SK-N-SH (cell line): ENCODE measurements around the gene D2HGDH. TPM values are rescaled to one million over a fixed set of nuclear protein-coding genes. Genes with fewer than 3 reads are reported as not detected.
A peak's percentile ranks its signal among the peaks of the same experiment; 100 is the strongest.

Experiments
- CTCF ChIA-PET: fragments of 300-600, 350-600 bp; formaldehyde crosslinking; extraction: SDS; loops from one replicate; lab custom pipeline; 2021; lab: Yijun Ruan, JAX
- POLR2A ChIA-PET: fragments of 350-600 bp; sonication (Branson Sonifier 250); formaldehyde crosslinking; extraction: SDS; loops from one replicate; lab custom pipeline; 2020; ENCODE audit warnings: antibody characterized with exemption, inconsistent platforms; lab: Yijun Ruan, JAX
- DNase-seq: peaks from one replicate; pipeline ENCODE4 v3.0.0; 2012
- H2AFZ ChIP-seq: fragments of 200-600 bp; sonication (generic); 2 replicates; pipeline ENCODE4 v1.8.1; 2016; ENCODE audit warnings: antibody characterized with exemption, mild to moderate bottlenecking, low read depth
- H3F3A ChIP-seq: fragments of 200-600 bp; sonication (generic); replicated peaks from 2 replicates; pipeline ENCODE3; 2016; ENCODE audit warnings: antibody characterized with exemption, mild to moderate bottlenecking; ENCODE audit not compliant: insufficient read depth
- H3K27ac ChIP-seq, 2 experiments: fragments of 200-500 bp in 1 of 2; fragments of 200-600 bp in 1 of 2; sonication (Bioruptor generic) in 1 of 2; sonication (generic), shearing (Covaris generic) in 1 of 2; 2 replicates each; pipeline versions ENCODE4 v1.5.1 to v1.6.1; 2014 to 2016; ENCODE audit warnings: low read depth in 2 of 2, inconsistent platforms in 1 of 2, low read length in 1 of 2, mild to moderate bottlenecking in 1 of 2, mixed read lengths in 1 of 2
- H3K27me3 ChIP-seq: fragments of 200-600 bp; sonication (generic), shearing (Covaris generic); 2 replicates; pipeline ENCODE4 v1.6.1; 2016; ENCODE audit warnings: mixed run types; ENCODE audit not compliant: insufficient read depth
- H3K36me3 ChIP-seq, 2 experiments: fragments of 200-500 bp in 1 of 2; fragments of 200-600 bp in 1 of 2; sonication (Bioruptor generic) in 1 of 2; sonication (generic) in 1 of 2; replicated peaks in 1 of 2; 2 replicates each; pipeline versions ENCODE3 to v1.5.1; 2014 to 2016; ENCODE audit warnings: low read length in 1 of 2, mild to moderate bottlenecking in 1 of 2; ENCODE audit not compliant: insufficient read depth in 2 of 2, control insufficient read depth in 1 of 2
- H3K4me1 ChIP-seq, 2 experiments: fragments of 200-500 bp in 1 of 2; fragments of 200-600 bp in 1 of 2; sonication (Bioruptor generic) in 1 of 2; sonication (generic), shearing (Covaris generic) in 1 of 2; 2 replicates each; pipeline versions ENCODE4 v1.5.1 to v1.6.1; 2014 to 2016; ENCODE audit warnings: low read depth in 1 of 2, low read length in 1 of 2, mixed run types in 1 of 2; ENCODE audit not compliant: insufficient read depth in 2 of 2, control insufficient read depth in 1 of 2
- H3K4me2 ChIP-seq: fragments of 200-600 bp; sonication (generic), shearing (Covaris generic); 2 replicates; pipeline ENCODE4 v1.6.1; 2017; ENCODE audit warnings: mixed run types
- H3K4me3 ChIP-seq, 2 experiments: fragments of 200-500 bp in 1 of 2; fragments of 200-600 bp in 1 of 2; sonication (Bioruptor generic) in 1 of 2; sonication (generic), shearing (Covaris generic) in 1 of 2; 2 replicates each; pipeline versions ENCODE4 v1.5.1 to v1.8.1; 2014 to 2016; ENCODE audit warnings: low read depth in 2 of 2, inconsistent platforms in 1 of 2, low read length in 1 of 2, mild to moderate bottlenecking in 1 of 2, mixed read lengths in 1 of 2, moderate library complexity in 1 of 2
- H3K79me2 ChIP-seq: fragments of 200-600 bp; sonication (generic); 2 replicates; pipeline ENCODE4 v1.8.1; 2017; ENCODE audit warnings: mild to moderate bottlenecking; ENCODE audit not compliant: insufficient read depth
- H3K9ac ChIP-seq: fragments of 200-600 bp; sonication (generic); 2 replicates; pipeline ENCODE4 v1.6.1; 2017; ENCODE audit warnings: mixed run types
- H3K9me2 ChIP-seq: fragments of 200-600 bp; sonication (generic); 2 replicates; pipeline ENCODE4 v1.6.1; 2017; ENCODE audit warnings: mixed run types
- H3K9me3 ChIP-seq: fragments of 200-600 bp; sonication (generic); 2 replicates; pipeline ENCODE4 v1.6.1; 2017; ENCODE audit warnings: mixed run types, mild to moderate bottlenecking, moderate library complexity
- H4K20me1 ChIP-seq: fragments of 200-600 bp; sonication (generic); 2 replicates; pipeline ENCODE4 v1.6.1; 2017; ENCODE audit warnings: mild to moderate bottlenecking, mixed run types; ENCODE audit not compliant: insufficient read depth
- CHD2 ChIP-seq: fragments of 150-350 bp; IDR thresholded peaks from 2 replicates; pipeline ENCODE4 v1.6.1; 2018; ENCODE audit warnings: low read length; ENCODE audit not compliant: partially characterized antibody
- EZH2phosphoT487 ChIP-seq: fragments of 200-600 bp; sonication (generic); IDR thresholded peaks from 2 replicates; pipeline ENCODE4 v1.6.1; 2017; ENCODE audit warnings: low read depth, mixed run types, mild to moderate bottlenecking, antibody characterized with exemption, moderate library complexity, borderline replicate concordance
- FOXM1 ChIP-seq: IDR thresholded peaks from 2 replicates; pipeline ENCODE4 v1.4.0; 2012; ENCODE audit warnings: low read depth, mild to moderate bottlenecking
- GABPA ChIP-seq: IDR thresholded peaks from 2 replicates; pipeline ENCODE4 v1.4.0; 2012; ENCODE audit warnings: low read depth, mild to moderate bottlenecking
- MEF2A ChIP-seq: IDR thresholded peaks from 2 replicates; pipeline ENCODE4 v1.4.0; 2012; ENCODE audit warnings: low read depth, borderline replicate concordance
- NFIC ChIP-seq: IDR thresholded peaks from 2 replicates; pipeline ENCODE4 v1.4.0; 2012; ENCODE audit warnings: borderline replicate concordance
- NRF1 ChIP-seq: IDR thresholded peaks from 2 replicates; pipeline ENCODE4 v1.6.1; 2012; ENCODE audit warnings: low read depth, mild to moderate bottlenecking, low read length
- POLR2AphosphoS5 ChIP-seq: IDR thresholded peaks from 2 replicates; pipeline ENCODE4 v1.6.1; 2012; ENCODE audit warnings: low read depth, low read length
- RAD21 ChIP-seq: IDR thresholded peaks from 2 replicates; pipeline ENCODE4 v1.6.1; 2012; ENCODE audit warnings: mild to moderate bottlenecking, low read length
- RFX5 ChIP-seq: IDR thresholded peaks from 2 replicates; pipeline ENCODE4 v1.6.1; 2012; ENCODE audit warnings: mild to moderate bottlenecking, improper control_type of control experiment, low read length
- SIN3A ChIP-seq: IDR thresholded peaks from 2 replicates; pipeline ENCODE4 v1.6.1; 2012; ENCODE audit warnings: low read depth, mild to moderate bottlenecking, low read length, moderate library complexity, borderline replicate concordance
- SMC3 ChIP-seq: IDR thresholded peaks from 2 replicates; pipeline ENCODE4 v1.6.1; 2012; ENCODE audit warnings: low read depth, low read length, improper control_type of control experiment
- TEAD4 ChIP-seq: IDR thresholded peaks from 2 replicates; pipeline ENCODE4 v1.4.0; 2012; ENCODE audit warnings: mild to moderate bottlenecking, borderline replicate concordance; ENCODE audit not compliant: insufficient read depth
- WGBS: methylation state at CpG from one replicate; pipeline ENCODE4 v1.1.6; 2017; ENCODE audit warnings: low lambda C conversion rate; 5-methylcytosine and 5-hydroxymethylcytosine counted together
- polyA plus RNA-seq, 3 experiments: library from polyadenylated mRNA; depleted of rRNA; stranded (reverse); fragments of >200 nt; gene quantifications; 2 replicates each; pipeline ENCODE4 v1.2.3, GENCODE V29; 2012
- TF ChIP-seq, protein P1 (sequence below): fragments of 200-600 bp; sonication (generic); IDR thresholded peaks from 2 replicates; pipeline ENCODE4 v1.6.1; 2017; ENCODE audit warnings: antibody characterized with exemption, mild to moderate bottlenecking, moderate library complexity
- TF ChIP-seq, protein P2 (sequence below): IDR thresholded peaks from 2 replicates; pipeline ENCODE4; 2012
- TF ChIP-seq, protein P3 (sequence below): IDR thresholded peaks from 2 replicates; pipeline ENCODE4 v1.4.0; 2012; ENCODE audit warnings: low read depth

The D2HGDH gene
- polyA plus RNA-seq, 1 of the 3 experiments (the other 2 are of a cell fraction) = 36.3 TPM

DNA sequence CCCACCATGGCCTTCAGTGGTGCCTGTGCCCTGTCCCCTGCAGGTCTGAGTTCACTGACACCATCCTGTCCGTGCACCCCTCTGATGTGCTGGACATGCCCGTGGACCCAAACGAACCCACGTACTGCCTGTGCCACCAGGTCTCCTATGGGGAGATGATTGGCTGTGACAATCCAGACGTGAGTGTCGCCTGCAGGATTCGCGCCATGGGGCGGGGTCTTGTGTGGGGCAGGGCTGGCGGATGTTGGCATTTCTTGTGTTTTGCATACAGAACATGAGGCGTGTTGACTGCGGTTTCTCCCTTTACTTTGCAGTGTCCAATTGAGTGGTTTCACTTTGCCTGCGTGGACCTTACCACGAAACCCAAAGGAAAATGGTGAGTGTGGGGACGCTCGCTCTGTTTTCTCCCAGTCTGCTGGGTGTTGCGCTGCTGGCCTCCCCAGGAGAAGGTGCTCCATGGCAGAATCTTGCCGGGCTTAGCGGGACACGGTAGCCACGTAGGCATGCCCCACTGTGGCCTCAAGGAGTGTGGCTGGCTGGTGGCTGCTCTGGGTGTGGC lies 11.5 kb upstream of the D2HGDH start (continued):
- TF ChIP-seq, protein P1, sequence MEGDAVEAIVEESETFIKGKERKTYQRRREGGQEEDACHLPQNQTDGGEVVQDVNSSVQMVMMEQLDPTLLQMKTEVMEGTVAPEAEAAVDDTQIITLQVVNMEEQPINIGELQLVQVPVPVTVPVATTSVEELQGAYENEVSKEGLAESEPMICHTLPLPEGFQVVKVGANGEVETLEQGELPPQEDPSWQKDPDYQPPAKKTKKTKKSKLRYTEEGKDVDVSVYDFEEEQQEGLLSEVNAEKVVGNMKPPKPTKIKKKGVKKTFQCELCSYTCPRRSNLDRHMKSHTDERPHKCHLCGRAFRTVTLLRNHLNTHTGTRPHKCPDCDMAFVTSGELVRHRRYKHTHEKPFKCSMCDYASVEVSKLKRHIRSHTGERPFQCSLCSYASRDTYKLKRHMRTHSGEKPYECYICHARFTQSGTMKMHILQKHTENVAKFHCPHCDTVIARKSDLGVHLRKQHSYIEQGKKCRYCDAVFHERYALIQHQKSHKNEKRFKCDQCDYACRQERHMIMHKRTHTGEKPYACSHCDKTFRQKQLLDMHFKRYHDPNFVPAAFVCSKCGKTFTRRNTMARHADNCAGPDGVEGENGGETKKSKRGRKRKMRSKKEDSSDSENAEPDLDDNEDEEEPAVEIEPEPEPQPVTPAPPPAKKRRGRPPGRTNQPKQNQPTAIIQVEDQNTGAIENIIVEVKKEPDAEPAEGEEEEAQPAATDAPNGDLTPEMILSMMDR = no peak
- no peak for TF ChIP-seq FOXM1
- no peak for TF ChIP-seq NRF1
- TF ChIP-seq RFX5 = no peak

DNA sequence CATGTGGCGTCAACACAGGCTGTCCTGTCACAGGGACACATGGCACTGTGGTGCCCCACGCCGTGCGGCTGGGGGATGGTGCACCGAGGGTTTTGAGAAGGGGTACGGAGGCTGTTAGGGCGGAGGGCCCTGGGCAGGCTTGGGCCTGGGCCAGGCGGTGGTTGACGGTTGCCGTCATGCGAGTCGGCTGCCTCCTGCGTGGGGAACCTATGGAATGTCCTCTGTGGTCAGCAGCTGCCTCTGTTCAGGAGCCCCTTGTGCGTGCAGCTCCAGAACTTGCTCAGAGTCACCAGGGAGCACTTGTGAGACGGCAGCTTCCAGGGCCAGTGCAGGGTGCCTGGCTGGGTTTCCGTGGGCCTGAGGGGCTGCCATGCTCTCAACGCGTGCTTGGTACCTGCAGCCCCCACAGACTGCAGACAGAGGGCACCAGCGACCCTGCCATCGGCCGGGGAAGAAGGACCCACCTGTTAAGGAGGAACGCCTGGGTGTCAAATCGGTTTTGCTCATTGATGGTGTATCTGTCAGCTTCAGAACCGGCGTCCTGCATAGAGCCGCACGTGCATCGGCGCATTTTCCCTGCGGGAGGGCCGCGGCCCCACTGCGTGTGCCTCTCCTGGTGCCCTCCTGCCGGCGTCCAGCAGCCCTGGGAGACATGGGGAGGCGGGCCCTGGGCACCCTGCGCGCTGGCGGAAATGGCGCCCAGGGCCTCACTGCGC lies 10.0 kb upstream of the D2HGDH start:
- no peak overlapping the region for H3K9ac ChIP-seq
- no peaks in the 10 kb centered on the region for H4K20me1 ChIP-seq
- no peak overlapping the region for H3K27ac ChIP-seq
- H3K36me3 ChIP-seq = peaks cover 16 to 38% of the 10 kb centered on the region in 2 experiments
- H3K4me3 ChIP-seq = no peak overlapping the region
- DNase-seq = peak; percentile 66
- H3K79me2 ChIP-seq = no peaks in the 10 kb centered on the region
- peaks cover 0 to 2% of the 10 kb centered on the region in 2 experiments; a peak in 1 of 4 replicates for H3K4me1 ChIP-seq
- TF ChIP-seq RAD21 (peak; percentile 53), SMC3 (peak; percentile 26; the same call in 1 of the 2 replicates), NFIC (no peak)
- WGBS = 97% methylated on average over 16 of the region's 41 CpGs
- H3K27me3 ChIP-seq = no peaks in the 10 kb centered on the region
- no peak overlapping the region for H3K4me2 ChIP-seq
- ChIA-PET CTCF (interaction anchor here (0.9 to 2.7 kb wide), 6 partner anchors 9 to 146 kb away, joined by 3 to 11 read pairs (median 4); partner anchors contain the start of genes D2HGDH and ING5), POLR2A (no interaction called here)
- H3F3A ChIP-seq = no peaks in the 10 kb centered on the region
- H2AFZ ChIP-seq = no peak overlapping the region
- no peaks in the 10 kb centered on the region for H3K9me2 ChIP-seq
- no peaks in the 10 kb centered on the region for H3K9me3 ChIP-seq

DNA sequence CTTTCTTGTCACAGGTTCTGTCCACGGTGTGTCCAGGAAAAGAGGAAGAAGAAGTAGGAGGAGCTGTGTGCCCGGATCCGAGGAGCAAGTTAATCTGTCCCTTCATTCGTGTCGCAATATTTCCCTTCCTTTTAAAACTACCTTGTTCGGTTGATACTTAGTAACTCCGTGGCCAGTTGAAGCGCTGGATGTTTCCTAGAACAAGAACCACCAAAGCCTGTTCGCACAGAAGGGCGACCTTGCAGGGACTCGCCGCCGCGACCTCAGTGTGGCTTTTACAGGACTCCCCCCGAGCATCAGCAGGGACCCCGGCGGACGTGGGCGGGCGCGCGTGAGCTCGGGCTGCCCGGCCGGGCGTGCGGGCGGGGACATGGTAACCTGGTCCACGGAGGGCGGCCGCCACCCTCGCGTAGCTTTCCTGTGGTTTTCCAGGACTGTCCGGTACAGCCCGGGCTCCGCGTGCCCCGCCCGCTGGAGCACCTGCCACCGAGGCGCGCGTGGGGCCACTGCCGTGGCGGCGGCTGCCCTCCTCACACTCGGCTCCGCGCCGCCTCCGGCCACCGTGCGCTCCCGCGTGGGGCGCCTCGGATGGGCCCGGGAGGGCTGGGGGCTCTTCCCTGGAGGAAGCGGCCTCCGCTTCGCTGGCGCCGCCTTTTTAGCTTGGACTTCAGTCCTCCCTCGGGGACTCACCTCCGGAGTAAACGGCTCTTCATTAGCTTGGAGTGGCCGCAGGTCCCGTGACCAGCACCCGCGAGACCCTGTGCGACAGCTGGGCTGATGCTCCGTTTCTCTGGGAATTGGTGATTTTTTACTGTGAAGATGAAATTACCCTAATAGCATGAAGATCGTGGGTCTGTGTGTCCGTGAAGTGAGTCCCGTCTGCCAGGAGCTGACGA lies 9.2 kb upstream of the D2HGDH start:
- Histone ChIP-seq H3K9ac (no peak overlapping the region), H3K36me3 (peaks cover 16 to 32% of the 10 kb centered on the region in 2 experiments), H3K9me3 (no peaks in the 10 kb centered on the region), H3K4me3 (no peak overlapping the region), H3K4me1 (peaks cover 0 to 2% of the 10 kb centered on the region in 2 experiments; a peak in 1 of 4 replicates), H3K27me3 (no peaks in the 10 kb centered on the region), H4K20me1 (no peaks in the 10 kb centered on the region), H3K27ac (no peak overlapping the region), H2AFZ (no peak overlapping the region), H3K4me2 (no peak overlapping the region), H3K79me2 (no peaks in the 10 kb centered on the region), H3F3A (no peaks in the 10 kb centered on the region), H3K9me2 (no peaks in the 10 kb centered on the region)
- TF ChIP-seq MEF2A (no peak), CHD2 (no peak), NRF1 (no peak), TEAD4 (no peak), SIN3A (no peak), GABPA (no peak), POLR2AphosphoS5 (no peak), EZH2phosphoT487 (no peak)
- TF ChIP-seq, protein P2, sequence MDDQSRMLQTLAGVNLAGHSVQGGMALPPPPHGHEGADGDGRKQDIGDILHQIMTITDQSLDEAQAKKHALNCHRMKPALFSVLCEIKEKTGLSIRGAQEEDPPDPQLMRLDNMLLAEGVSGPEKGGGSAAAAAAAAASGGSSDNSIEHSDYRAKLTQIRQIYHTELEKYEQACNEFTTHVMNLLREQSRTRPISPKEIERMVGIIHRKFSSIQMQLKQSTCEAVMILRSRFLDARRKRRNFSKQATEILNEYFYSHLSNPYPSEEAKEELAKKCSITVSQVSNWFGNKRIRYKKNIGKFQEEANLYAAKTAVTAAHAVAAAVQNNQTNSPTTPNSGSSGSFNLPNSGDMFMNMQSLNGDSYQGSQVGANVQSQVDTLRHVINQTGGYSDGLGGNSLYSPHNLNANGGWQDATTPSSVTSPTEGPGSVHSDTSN = no peak
- TF ChIP-seq, protein P3, sequence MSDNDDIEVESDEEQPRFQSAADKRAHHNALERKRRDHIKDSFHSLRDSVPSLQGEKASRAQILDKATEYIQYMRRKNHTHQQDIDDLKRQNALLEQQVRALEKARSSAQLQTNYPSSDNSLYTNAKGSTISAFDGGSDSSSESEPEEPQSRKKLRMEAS = no peak
- ChIA-PET CTCF (interaction anchor here (0.8 to 2.7 kb wide), 6 partner anchors 8 to 153 kb away, joined by 3 to 11 read pairs (median 4); partner anchors contain the start of genes D2HGDH and ING5), POLR2A (no interaction called here)
- 96% methylated on average over 66 of the region's 76 CpGs for WGBS
- peak; percentile 32 for DNase-seq
